Hepatocyte (in vitro differentiated cells): ENCODE results near the gene SLC6A3. TPM values are rescaled to one million over a fixed set of nuclear protein-coding genes. Genes with fewer than 3 reads are reported as not detected.
A peak's percentile ranks its signal among the peaks of the same experiment; 100 is the strongest.

Experiments
- DNase-seq: peaks from one replicate; pipeline ENCODE4 v3.0.0-alpha.2; 2016; ENCODE audit warnings: low spot score
- H2AFZ ChIP-seq: fragments of 200-600 bp; sonication (generic); 2 replicates; pipeline ENCODE4 v1.6.0; 2016; ENCODE audit warnings: antibody characterized with exemption, mild to moderate bottlenecking
- H3K27ac ChIP-seq: fragments of 200-600 bp; sonication (generic); 2 replicates; pipeline ENCODE4 v1.5.1; 2016; ENCODE audit warnings: mild to moderate bottlenecking
- H3K27me3 ChIP-seq: fragments of 200-600 bp; sonication (generic); 2 replicates; pipeline ENCODE4 v1.6.1; 2016
- H3K36me3 ChIP-seq: fragments of 200-600 bp; sonication (generic); replicated peaks from 2 replicates; pipeline ENCODE4 v1.5.1; 2016; ENCODE audit warnings: low read depth; ENCODE audit not compliant: insufficient read depth
- H3K4me1 ChIP-seq: fragments of 200-600 bp; sonication (generic); 2 replicates; pipeline ENCODE4 v1.5.1; 2016; ENCODE audit warnings: mild to moderate bottlenecking, moderate library complexity; ENCODE audit not compliant: insufficient read depth
- H3K4me2 ChIP-seq: fragments of 200-600 bp; sonication (generic); 2 replicates; pipeline ENCODE4 v1.6.0; 2016
- H3K4me3 ChIP-seq: fragments of 200-600 bp; sonication (generic); 2 replicates; pipeline ENCODE4 v1.5.1; 2016; ENCODE audit warnings: mild to moderate bottlenecking
- H3K79me2 ChIP-seq: fragments of 200-600 bp; sonication (generic); 2 replicates; pipeline ENCODE4 v1.6.0; 2017; ENCODE audit warnings: mild to moderate bottlenecking
- H3K9me2 ChIP-seq: fragments of 200-600 bp; sonication (generic); replicated peaks from 2 replicates; pipeline ENCODE4 v1.6.0; 2017; ENCODE audit warnings: mild to moderate bottlenecking; ENCODE audit not compliant: insufficient read depth
- H3K9me3 ChIP-seq: fragments of 200-600 bp; sonication (generic); 2 replicates; pipeline ENCODE4 v1.5.1; 2016; ENCODE audit warnings: low read depth, mild to moderate bottlenecking
- H4K20me1 ChIP-seq: fragments of 200-600 bp; sonication (generic); 2 replicates; pipeline ENCODE4 v1.6.0; 2016; ENCODE audit warnings: mild to moderate bottlenecking; ENCODE audit not compliant: insufficient read depth, poor library complexity, severe bottlenecking
- EZH2 ChIP-seq: fragments of 200-600 bp; sonication (generic); IDR thresholded peaks from 2 replicates; pipeline ENCODE4 v1.6.1; 2016; ENCODE audit warnings: antibody characterized with exemption, mild to moderate bottlenecking, borderline replicate concordance
- EZH2phosphoT487 ChIP-seq: fragments of 200-600 bp; sonication (generic); IDR thresholded peaks from one replicate; pipeline ENCODE4 v1.6.1; 2018; ENCODE audit warnings: antibody characterized with exemption, mild to moderate bottlenecking, low read depth, moderate library complexity; ENCODE audit not compliant: unreplicated experiment, severe bottlenecking
- WGBS: methylation state at CpG from one replicate; pipeline ENCODE4 v1.1.6; 2016; ENCODE audit warnings: low lambda C conversion rate; ENCODE audit errors: missing lambda C conversion rate; 5-methylcytosine and 5-hydroxymethylcytosine counted together
- polyA plus RNA-seq: library from polyadenylated mRNA; unstranded; fragments of >200 nt; fragmentation: Nextera tagmentation; extraction: Ambion mirVana; gene quantifications from 2 replicates; pipeline ENCODE4 v1.2.1, GENCODE V29; 2016
- total RNA-seq: library from RNA; depleted of rRNA; stranded (reverse); fragments of >200 nt; gene quantifications from 2 replicates; pipeline ENCODE4 v1.2.3, GENCODE V29; 2014
- TF ChIP-seq, protein P1 (sequence below): fragments of 200-600 bp; sonication (generic); IDR thresholded peaks from 2 replicates; pipeline ENCODE4 v1.5.1; 2016; ENCODE audit warnings: antibody characterized with exemption, mild to moderate bottlenecking; ENCODE audit not compliant: poor library complexity

SLC6A3 gene
- total and polyA plus RNA-seq, 2 experiments from 2014 or later, result not detected

DNA sequence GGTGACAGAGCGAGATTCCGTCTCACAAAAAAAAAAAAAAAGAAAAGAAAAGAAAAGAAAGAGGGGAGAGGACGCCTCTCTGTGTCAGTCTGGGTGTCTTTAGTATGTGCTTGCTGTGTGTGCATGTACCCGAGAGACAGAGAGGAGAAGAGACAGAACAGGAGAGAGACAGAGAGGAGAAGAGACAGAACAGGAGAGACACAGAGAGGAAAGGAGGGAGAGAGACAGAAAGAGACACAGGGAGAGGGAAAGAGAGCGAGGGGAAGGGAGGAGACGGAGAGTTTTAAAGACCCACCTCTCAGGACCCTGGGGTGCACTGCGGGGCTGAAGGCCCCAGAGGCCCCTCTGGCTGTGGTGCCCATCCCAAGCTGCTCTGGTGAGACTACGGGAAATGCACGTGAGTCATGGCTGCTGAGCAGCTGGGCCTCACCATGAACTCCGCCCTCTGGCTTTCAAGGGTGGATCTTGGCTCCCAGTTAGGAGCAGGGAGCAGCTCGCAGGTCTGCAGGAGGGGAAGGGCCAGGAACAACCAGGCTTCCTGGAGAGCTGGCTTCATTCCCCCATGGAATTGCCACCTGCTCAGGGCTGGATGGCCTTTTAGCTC lies 7.9 kb downstream of the SLC6A3 start:
- H3K9me3 ChIP-seq, result no peaks in the 10 kb centered on the region
- H3K9me2 ChIP-seq, result no peaks in the 10 kb centered on the region
- 49% methylated on average over 10 of the region's 11 CpGs for WGBS
- H3K27me3 ChIP-seq, result peaks cover 8% of the 10 kb centered on the region
- H3K4me1 ChIP-seq, result no peaks in the 10 kb centered on the region
- H3K27ac ChIP-seq, result no peak overlapping the region
- no peaks in the 10 kb centered on the region for H3K79me2 ChIP-seq
- H4K20me1 ChIP-seq, result no peaks in the 10 kb centered on the region
- TF ChIP-seq EZH2 (no peak), EZH2phosphoT487 (no peak)
- TF ChIP-seq, protein P1, sequence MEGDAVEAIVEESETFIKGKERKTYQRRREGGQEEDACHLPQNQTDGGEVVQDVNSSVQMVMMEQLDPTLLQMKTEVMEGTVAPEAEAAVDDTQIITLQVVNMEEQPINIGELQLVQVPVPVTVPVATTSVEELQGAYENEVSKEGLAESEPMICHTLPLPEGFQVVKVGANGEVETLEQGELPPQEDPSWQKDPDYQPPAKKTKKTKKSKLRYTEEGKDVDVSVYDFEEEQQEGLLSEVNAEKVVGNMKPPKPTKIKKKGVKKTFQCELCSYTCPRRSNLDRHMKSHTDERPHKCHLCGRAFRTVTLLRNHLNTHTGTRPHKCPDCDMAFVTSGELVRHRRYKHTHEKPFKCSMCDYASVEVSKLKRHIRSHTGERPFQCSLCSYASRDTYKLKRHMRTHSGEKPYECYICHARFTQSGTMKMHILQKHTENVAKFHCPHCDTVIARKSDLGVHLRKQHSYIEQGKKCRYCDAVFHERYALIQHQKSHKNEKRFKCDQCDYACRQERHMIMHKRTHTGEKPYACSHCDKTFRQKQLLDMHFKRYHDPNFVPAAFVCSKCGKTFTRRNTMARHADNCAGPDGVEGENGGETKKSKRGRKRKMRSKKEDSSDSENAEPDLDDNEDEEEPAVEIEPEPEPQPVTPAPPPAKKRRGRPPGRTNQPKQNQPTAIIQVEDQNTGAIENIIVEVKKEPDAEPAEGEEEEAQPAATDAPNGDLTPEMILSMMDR, result no peak
- peak; percentile 67 for DNase-seq
- no peaks in the 10 kb centered on the region for H3K36me3 ChIP-seq
- H3K4me2 ChIP-seq, result no peak overlapping the region
- no peak overlapping the region for H2AFZ ChIP-seq
- no peak overlapping the region for H3K4me3 ChIP-seq

DNA sequence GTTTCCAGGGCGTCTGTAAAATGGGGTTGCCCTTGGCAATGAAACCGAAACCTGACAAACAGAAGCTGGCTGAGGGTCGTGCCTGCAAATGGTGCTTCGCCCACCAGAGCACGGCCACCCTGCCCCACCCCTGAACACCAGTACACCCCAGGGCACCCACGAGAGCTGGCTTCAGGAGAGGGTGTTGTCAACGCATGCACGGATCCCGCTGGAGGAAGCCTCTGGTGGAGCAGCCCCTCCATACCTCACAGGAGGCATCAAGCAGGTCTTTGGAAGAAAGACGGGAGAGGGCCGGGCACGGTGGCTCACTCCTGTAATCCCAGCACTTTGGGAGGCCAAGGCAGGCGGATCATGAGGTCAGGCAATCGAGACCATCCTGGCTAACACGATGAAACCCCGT lies 8.6 kb downstream of the SLC6A3 start:
- Histone ChIP-seq H3K4me1 (no peaks in the 10 kb centered on the region), H2AFZ (no peak overlapping the region), H4K20me1 (no peaks in the 10 kb centered on the region), H3K4me3 (no peak overlapping the region), H3K9me3 (no peaks in the 10 kb centered on the region), H3K79me2 (no peaks in the 10 kb centered on the region), H3K4me2 (no peak overlapping the region), H3K9me2 (no peaks in the 10 kb centered on the region), H3K36me3 (no peaks in the 10 kb centered on the region), H3K27me3 (peaks cover 3% of the 10 kb centered on the region), H3K27ac (no peak overlapping the region)
- 91% methylated on average over 16 of the region's 16 CpGs for WGBS
- no peak for DNase-seq
- TF ChIP-seq EZH2phosphoT487 (no peak), EZH2 (no peak)
- TF ChIP-seq, protein P1, result no peak

DNA sequence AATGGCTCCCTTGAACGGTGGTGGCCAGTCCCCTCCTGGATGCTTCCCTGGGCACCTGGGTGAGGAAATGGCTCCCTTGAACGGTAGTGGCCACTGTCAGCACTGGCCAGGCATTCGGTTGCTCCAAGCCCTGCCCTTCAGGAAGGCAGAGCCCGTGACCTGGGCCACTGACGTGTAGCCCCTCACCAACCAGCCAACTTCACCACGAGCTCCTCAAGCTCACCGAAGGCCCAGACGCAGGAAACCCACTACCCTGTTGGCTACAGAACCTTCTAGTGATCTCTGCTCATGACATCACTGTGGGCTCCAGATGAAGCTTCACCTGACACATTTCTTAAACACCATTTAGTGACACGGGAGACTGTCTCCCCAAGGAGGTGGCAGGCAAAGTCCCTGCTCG lies 9.2 kb downstream of the SLC6A3 start:
- TF ChIP-seq EZH2phosphoT487 (no peak), EZH2 (no peak)
- TF ChIP-seq, protein P1, result no peak
- H3K4me2 ChIP-seq, result no peak overlapping the region
- H4K20me1 ChIP-seq, result no peaks in the 10 kb centered on the region
- H3K4me3 ChIP-seq, result no peak overlapping the region
- H3K9me3 ChIP-seq, result no peaks in the 10 kb centered on the region
- no peak for DNase-seq
- H3K27me3 ChIP-seq, result peaks cover 3% of the 10 kb centered on the region
- H3K4me1 ChIP-seq, result no peaks in the 10 kb centered on the region
- H3K36me3 ChIP-seq, result no peaks in the 10 kb centered on the region
- no peak overlapping the region for H3K27ac ChIP-seq
- H3K9me2 ChIP-seq, result no peaks in the 10 kb centered on the region
- no peak overlapping the region for H2AFZ ChIP-seq
- H3K79me2 ChIP-seq, result no peaks in the 10 kb centered on the region
- WGBS, result 87% methylated on average over 10 of the region's 10 CpGs
